Spleen (tissue), 11 donors: ENCODE data around the gene PCDHGA3. TPM values are rescaled to one million over a fixed set of nuclear protein-coding genes. Genes with fewer than 3 reads are reported as not detected.
A peak's percentile ranks its signal among the peaks of the same experiment; 100 is the strongest.

ENCODE experiments used
- DNase-seq: peaks from one replicate; pipeline ENCODE4 v3.0.0-alpha.2; 2020
- H3K27ac ChIP-seq, 8 donors: fragments of 200-600 bp; sonication (generic) in 7 of 8; 1 replicate in 4 of 8; 2 replicates in 4 of 8; pipeline versions ENCODE4 v1.5.0 to v1.8.0; 2016 to 2021; ENCODE audit warnings: inconsistent platforms in 4 of 8, mild to moderate bottlenecking in 4 of 8, moderate library complexity in 1 of 8
- H3K27me3 ChIP-seq, 7 donors: fragments of 200-600 bp; sonication (generic) in 6 of 7; replicated peaks in 1 of 7; 1 replicate in 4 of 7; 2 replicates in 3 of 7; pipeline versions ENCODE4 v1.5.0 to v1.8.0; 2016 to 2021; ENCODE audit warnings: inconsistent platforms in 3 of 7, mild to moderate bottlenecking in 1 of 7
- H3K36me3 ChIP-seq, 6 donors: fragments of 200-600 bp; sonication (generic) in 5 of 6; 1 replicate in 4 of 6; 2 replicates in 2 of 6; pipeline versions ENCODE4 v1.5.0 to v1.8.0; 2016 to 2021; ENCODE audit warnings: inconsistent platforms in 2 of 6
- H3K4me1 ChIP-seq, 6 donors: fragments of 200-600 bp; sonication (generic) in 5 of 6; 1 replicate in 3 of 6; 2 replicates in 3 of 6; pipeline versions ENCODE4 v1.5.0 to v1.8.0; 2016 to 2021; ENCODE audit warnings: inconsistent platforms in 3 of 6
- H3K4me3 ChIP-seq, 8 donors: fragments of 200-600 bp; sonication (generic) in 7 of 8; 1 replicate in 4 of 8; 2 replicates in 4 of 8; pipeline versions ENCODE4 v1.5.0 to v1.8.0; 2016 to 2021; ENCODE audit warnings: inconsistent platforms in 4 of 8, mild to moderate bottlenecking in 4 of 8, moderate library complexity in 2 of 8
- H3K9me3 ChIP-seq, 8 donors: fragments of 200-600 bp; sonication (generic) in 7 of 8; 1 replicate in 4 of 8; 2 replicates in 4 of 8; pipeline versions ENCODE4 v1.5.0 to v1.8.0; 2016 to 2021; ENCODE audit warnings: inconsistent platforms in 4 of 8
- POLR2A ChIP-seq, 3 donors: fragments of 450-650 bp; IDR thresholded peaks; one replicate each; pipeline ENCODE4 v1.5.1; 2017; ENCODE audit warnings: antibody characterized with exemption in 3 of 3, mild to moderate bottlenecking in 1 of 3
- POLR2AphosphoS5 ChIP-seq, 3 donors: sonication (generic); formaldehyde crosslinking; IDR thresholded peaks; one replicate each; pipeline ENCODE4 v1.5.1; 2017; ENCODE audit warnings: antibody characterized with exemption in 3 of 3
- WGBS, 5 donors: extraction: QIAGEN DNeasy Blood & Tissue Kit in 3 of 5; methylation state at CpG; one replicate each; pipeline versions ENCODE4 v1.1.5 to v1.1.7; 2013 to 2018; 5-methylcytosine and 5-hydroxymethylcytosine counted together
- intact Hi-C: fragments of 100-400 bp; cut with DNase I; formaldehyde crosslinking; loops from one replicate; pipeline ENCODE4 v1.15.0; 2023; ENCODE audit warnings: low total_unique reads
- polyA plus RNA-seq, 3 donors: library from polyadenylated mRNA; stranded (reverse); fragments of 200-250 nt; gene quantifications; one replicate each; pipeline ENCODE4 v1.2.1, GENCODE V29; 2013
- total RNA-seq, 7 donors: library from RNA; depleted of rRNA in 3 of 7; stranded (reverse); fragments of >200 nt in 3 of 7; fragmentation: NEBNext Ultra II Directional in 4 of 7; extraction: Animal tissue kit (Norgen Biotek cat#: 25700) in 4 of 7; gene quantifications; one replicate each; pipeline versions ENCODE4 v1.1.0 to v1.2.1, GENCODE V29; 2016 to 2021
- TF ChIP-seq, protein P1 (sequence below), 11 experiments: fragments of 200-600 bp in 7 of 11; fragments of 450-650 bp in 4 of 11; sonication (generic) in 4 of 11; IDR thresholded peaks in 8 of 11; conservative IDR thresholded peaks in 3 of 11; 1 replicate in 7 of 11; 2 replicates in 4 of 11; pipeline versions ENCODE4 v1.4.0 to v1.8.0; 2016 to 2021; ENCODE audit warnings: antibody characterized with exemption in 11 of 11, inconsistent platforms in 4 of 11, mild to moderate bottlenecking in 1 of 11
- donor health status: healthy with polysubstance abuse.
- donor health status: DM: no; HTN: no; CAD: no; lungs with moderate emphysema.
- donor health status: DM: no; HTN: no; CAD: no.
- donor health status: Bipolar disorder and iron deficiency.
- donor health status: healthy.
- donor health status: DM: no; HTN: no; CAD: no.
- donor health status: DM: yes; HTN: yes; CAD: no.

Gene PCDHGA3
- total and polyA plus RNA-seq, 10 donors = 0.22 to 4.4 (median 2.0) TPM; not detected in 2

DNA sequence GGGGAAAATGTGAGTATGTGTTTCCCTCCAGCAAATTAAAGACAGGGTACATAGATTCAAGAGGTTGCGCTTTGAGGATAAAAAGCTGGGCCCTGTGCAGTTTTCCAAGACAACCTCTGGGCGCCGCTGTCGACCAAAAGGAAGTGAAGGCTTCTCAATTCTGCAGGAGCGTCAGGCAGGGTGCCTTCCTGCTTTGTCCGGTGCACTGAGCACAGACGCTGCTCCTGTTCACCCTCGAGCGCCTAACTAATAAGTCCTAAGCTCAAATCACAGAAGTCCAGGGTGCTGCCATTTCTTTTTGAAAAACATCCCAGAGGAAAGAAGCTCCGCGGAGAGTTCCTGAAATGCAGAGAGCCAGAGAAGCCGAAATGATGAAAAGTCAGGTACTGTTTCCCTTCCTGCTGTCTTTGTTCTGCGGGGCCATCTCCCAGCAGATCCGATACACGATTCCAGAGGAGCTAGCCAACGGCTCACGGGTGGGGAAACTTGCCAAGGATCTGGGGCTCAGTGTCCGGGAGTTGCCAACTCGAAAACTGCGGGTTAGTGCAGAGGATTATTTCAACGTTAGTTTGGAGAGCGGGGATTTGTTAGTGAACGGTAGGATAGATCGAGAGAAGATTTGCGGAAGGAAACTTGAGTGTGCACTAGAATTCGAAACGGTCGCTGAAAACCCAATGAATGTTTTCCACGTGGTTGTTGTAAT is 6.4 kb downstream of the PCDHGA3 start, which contains the start of gene PCDHGB1:
PCDHGB1 (plus strand) TSS at position 183 of the 703 bp plus-strand sequence; CDS start at position 345, 162 bp downstream.
- peaks cover 0 to 95% (median 21%) of the 10 kb centered on the region in 7 donors for H3K27me3 ChIP-seq
- H3K27ac ChIP-seq = no peak within 1 kb of the TSS
- no peaks in the 10 kb centered on the region for H3K36me3 ChIP-seq
- WGBS, 5 donors = 20 to 33% (median 28%) methylated on average over 29 of the region's 29 CpGs
- intact Hi-C loops = no loop called here
- H3K4me1 ChIP-seq = no peaks in the 10 kb centered on the region
- H3K4me3 ChIP-seq = peak within 1 kb of the TSS in 2 of 8 donors; percentile 2 to 49
- TF ChIP-seq, protein P1, sequence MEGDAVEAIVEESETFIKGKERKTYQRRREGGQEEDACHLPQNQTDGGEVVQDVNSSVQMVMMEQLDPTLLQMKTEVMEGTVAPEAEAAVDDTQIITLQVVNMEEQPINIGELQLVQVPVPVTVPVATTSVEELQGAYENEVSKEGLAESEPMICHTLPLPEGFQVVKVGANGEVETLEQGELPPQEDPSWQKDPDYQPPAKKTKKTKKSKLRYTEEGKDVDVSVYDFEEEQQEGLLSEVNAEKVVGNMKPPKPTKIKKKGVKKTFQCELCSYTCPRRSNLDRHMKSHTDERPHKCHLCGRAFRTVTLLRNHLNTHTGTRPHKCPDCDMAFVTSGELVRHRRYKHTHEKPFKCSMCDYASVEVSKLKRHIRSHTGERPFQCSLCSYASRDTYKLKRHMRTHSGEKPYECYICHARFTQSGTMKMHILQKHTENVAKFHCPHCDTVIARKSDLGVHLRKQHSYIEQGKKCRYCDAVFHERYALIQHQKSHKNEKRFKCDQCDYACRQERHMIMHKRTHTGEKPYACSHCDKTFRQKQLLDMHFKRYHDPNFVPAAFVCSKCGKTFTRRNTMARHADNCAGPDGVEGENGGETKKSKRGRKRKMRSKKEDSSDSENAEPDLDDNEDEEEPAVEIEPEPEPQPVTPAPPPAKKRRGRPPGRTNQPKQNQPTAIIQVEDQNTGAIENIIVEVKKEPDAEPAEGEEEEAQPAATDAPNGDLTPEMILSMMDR (IDR thresholded peaks at IDR 0.05 in 8 of 11, conservative IDR thresholded peaks at IDR 0.05 in 3 of 11) = peak in 2 of 11 experiments; percentile 23 to 32
- TF ChIP-seq POLR2AphosphoS5 (IDR thresholded peaks at IDR 0.05) = no peak
- peaks cover 0 to 98% (median 83%) of the 10 kb centered on the region in 8 donors for H3K9me3 ChIP-seq
- DNase-seq = no peak

DNA sequence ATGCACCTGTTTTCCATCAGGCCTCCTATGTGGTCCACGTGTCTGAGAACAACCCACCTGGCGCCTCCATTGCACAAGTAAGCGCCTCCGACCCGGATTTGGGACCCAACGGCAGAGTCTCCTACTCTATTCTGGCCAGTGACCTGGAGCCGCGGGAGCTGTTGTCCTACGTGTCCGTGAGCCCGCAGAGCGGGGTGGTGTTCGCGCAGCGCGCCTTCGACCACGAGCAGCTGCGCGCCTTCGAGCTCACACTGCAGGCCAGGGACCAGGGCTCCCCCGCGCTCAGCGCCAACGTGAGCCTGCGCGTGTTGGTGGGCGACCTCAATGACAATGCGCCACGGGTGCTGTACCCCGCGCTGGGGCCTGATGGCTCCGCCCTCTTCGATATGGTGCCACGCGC is 8.0 kb downstream of the PCDHGA3 start:
- H3K9me3 ChIP-seq = peaks cover 0 to 99% (median 83%) of the 10 kb centered on the region in 8 donors
- H3K27me3 ChIP-seq = peaks cover 0 to 95% (median 23%) of the 10 kb centered on the region in 7 donors
- H3K4me3 ChIP-seq = no peak overlapping the region
- H3K4me1 ChIP-seq = no peaks in the 10 kb centered on the region
- H3K36me3 ChIP-seq = no peaks in the 10 kb centered on the region
- 36 to 50% (median 45%) methylated on average over 12 to 34 of the region's 36 CpGs for WGBS, 5 donors
- intact Hi-C loops = no loop called here
- DNase-seq = no peak
- no peak overlapping the region for H3K27ac ChIP-seq
- TF ChIP-seq POLR2AphosphoS5 (IDR thresholded peaks at IDR 0.05) (no peak), POLR2A (IDR thresholded peaks at IDR 0.05) (no peak)
- TF ChIP-seq, protein P1 (IDR thresholded peaks at IDR 0.05 in 8 of 11, conservative IDR thresholded peaks at IDR 0.05 in 3 of 11) = no peak

DNA sequence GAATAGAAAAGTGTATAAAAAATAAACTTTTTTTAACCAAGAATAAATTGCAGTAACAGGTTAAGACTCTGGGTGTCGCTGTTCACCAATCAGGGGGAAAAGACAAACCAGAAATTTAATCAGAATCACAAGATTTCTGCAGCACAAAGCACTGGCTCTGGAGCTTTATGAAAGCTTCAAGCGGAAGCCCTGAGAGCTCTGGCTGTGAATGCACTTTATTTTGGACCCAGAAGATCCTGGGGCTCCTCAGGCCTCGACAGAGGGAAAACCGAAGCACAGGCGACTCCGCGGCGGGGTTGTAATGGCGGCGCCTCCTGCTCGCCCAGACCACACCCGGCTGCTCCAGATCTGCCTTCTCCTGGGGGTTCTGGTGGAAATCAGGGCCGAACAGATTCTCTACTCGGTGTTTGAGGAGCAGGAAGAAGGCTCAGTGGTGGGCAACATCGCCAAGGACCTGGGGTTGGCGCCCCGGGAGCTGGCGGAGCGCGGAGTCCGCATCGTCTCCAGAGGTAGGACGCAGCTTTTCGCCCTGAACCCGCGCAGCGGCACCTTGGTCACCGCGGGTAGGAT is 11.4 kb downstream of the PCDHGA3 start, which contains the start of gene PCDHGA4:
PCDHGA4 (plus strand) TSS at position 122 of the 570 bp plus-strand sequence; CDS start at position 209, 87 bp downstream.
- no peaks in the 10 kb centered on the region for H3K36me3 ChIP-seq
- H3K27ac ChIP-seq = no peak within 1 kb of the TSS
- H3K9me3 ChIP-seq = peaks cover 0 to 100% (median 85%) of the 10 kb centered on the region in 8 donors
- no peak for DNase-seq
- peak within 1 kb of the TSS in 3 of 8 donors; percentile 11 to 54 (median 22) for H3K4me3 ChIP-seq
- no peak for TF ChIP-seq POLR2AphosphoS5 (IDR thresholded peaks at IDR 0.05)
- TF ChIP-seq, protein P1 (IDR thresholded peaks at IDR 0.05 in 8 of 11, conservative IDR thresholded peaks at IDR 0.05 in 3 of 11) = peak in 4 of 11 experiments; percentile 21 to 25 (median 24)
- TF ChIP-seq POLR2A (IDR thresholded peaks at IDR 0.05) = no peak
- intact Hi-C loops = no loop called here
- no peaks in the 10 kb centered on the region for H3K4me1 ChIP-seq
- WGBS, 5 donors = 17 to 28% (median 22%) methylated on average over 28 to 29 of the region's 29 CpGs
- peaks cover 0 to 92% (median 20%) of the 10 kb centered on the region in 7 donors for H3K27me3 ChIP-seq

DNA sequence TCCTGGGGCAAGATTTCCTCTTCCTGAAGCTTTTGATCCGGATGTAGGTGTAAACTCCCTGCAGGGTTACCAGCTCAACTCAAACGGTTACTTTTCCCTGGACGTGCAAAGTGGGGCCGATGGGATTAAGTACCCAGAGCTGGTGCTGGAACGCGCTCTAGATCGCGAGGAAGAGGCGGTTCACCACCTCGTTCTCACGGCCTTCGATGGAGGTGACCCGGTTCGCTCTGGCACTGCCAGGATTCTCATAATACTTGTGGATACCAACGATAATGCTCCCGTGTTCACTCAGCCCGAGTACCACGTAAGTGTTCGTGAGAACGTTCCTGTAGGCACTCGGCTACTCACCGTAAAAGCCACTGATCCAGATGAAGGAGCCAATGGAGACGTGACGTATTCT is 12.0 kb downstream of the PCDHGA3 start:
- Histone ChIP-seq H3K27me3 (peaks cover 0 to 92% (median 14%) of the 10 kb centered on the region in 7 donors), H3K27ac (no peak overlapping the region), H3K4me1 (no peaks in the 10 kb centered on the region), H3K4me3 (peak overlapping the region in 2 of 8 donors; percentile 22 to 54), H3K36me3 (no peaks in the 10 kb centered on the region), H3K9me3 (peaks cover 0 to 100% (median 85%) of the 10 kb centered on the region in 8 donors)
- TF ChIP-seq, protein P1 (IDR thresholded peaks at IDR 0.05 in 8 of 11, conservative IDR thresholded peaks at IDR 0.05 in 3 of 11) = no peak
- no peak for TF ChIP-seq POLR2A (IDR thresholded peaks at IDR 0.05)
- TF ChIP-seq POLR2AphosphoS5 (IDR thresholded peaks at IDR 0.05) = no peak
- intact Hi-C loops = no loop called here
- no peak for DNase-seq
- WGBS, 5 donors = 50 to 62% (median 52%) methylated on average over 24 of the region's 24 CpGs
